CD14-positive monocyte (primary cell): Measurements from ENCODE around the gene GTF3C1. TPM values are rescaled to one million over a fixed set of nuclear protein-coding genes. Genes with fewer than 3 reads are reported as not detected.

Experiments used
- DNase-seq, 3 donors: peaks; one replicate each; pipeline ENCODE4 v3.0.0-alpha.2; 2011 to 2022
- H2AFZ ChIP-seq: 2 replicates; pipeline ENCODE4 v1.6.0; 2012; ENCODE audit warnings: mild to moderate bottlenecking, low read depth, low read length, inconsistent platforms; ENCODE audit not compliant: insufficient read depth, poor library complexity, severe bottlenecking
- H3K27ac ChIP-seq, 2 donors: 1 replicate in 1 of 2; 2 replicates in 1 of 2; pipeline ENCODE4 v1.5.1; 2012 to 2013; ENCODE audit warnings: low read length in 2 of 2, control low read depth in 1 of 2, inconsistent platforms in 1 of 2, low read depth in 1 of 2, mild to moderate bottlenecking in 1 of 2
- H3K27me3 ChIP-seq, 2 donors: one replicate each; pipeline versions ENCODE4 v1.6.0 to v1.6.1; 2011 to 2013; ENCODE audit warnings: low read length in 2 of 2; ENCODE audit not compliant: control insufficient read depth in 2 of 2, insufficient read depth in 2 of 2
- H3K36me3 ChIP-seq, 2 donors: replicated peaks in 1 of 2; 1 replicate in 1 of 2; 2 replicates in 1 of 2; pipeline versions ENCODE4 v1.5.1 to v1.6.1; 2012 to 2013; ENCODE audit warnings: low read length in 2 of 2, control low read depth in 1 of 2, inconsistent platforms in 1 of 2, mild to moderate bottlenecking in 1 of 2; ENCODE audit not compliant: insufficient read depth in 2 of 2, control insufficient read depth in 1 of 2
- H3K4me1 ChIP-seq, 2 donors: 1 replicate in 1 of 2; 2 replicates in 1 of 2; pipeline versions ENCODE4 v1.5.1 to v1.6.1; 2012 to 2013; ENCODE audit warnings: low read length in 2 of 2, control low read depth in 1 of 2, inconsistent platforms in 1 of 2, mild to moderate bottlenecking in 1 of 2, moderate library complexity in 1 of 2; ENCODE audit not compliant: insufficient read depth in 2 of 2, control insufficient read depth in 1 of 2
- H3K4me2 ChIP-seq: replicated peaks from 2 replicates; pipeline ENCODE3; 2012; ENCODE audit warnings: low read length, moderate library complexity, mild to moderate bottlenecking; ENCODE audit not compliant: poor library complexity, severe bottlenecking; ENCODE audit errors: extremely low read depth
- H3K4me3 ChIP-seq, 3 experiments: fragments of 200-600 bp in 1 of 3; sonication (generic) in 1 of 3; replicated peaks in 1 of 3; 1 replicate in 2 of 3; 2 replicates in 1 of 3; pipeline ENCODE4 v1.5.1; 2011 to 2013; ENCODE audit warnings: low read length in 3 of 3, mild to moderate bottlenecking in 3 of 3, control low read depth in 2 of 3, low read depth in 2 of 3, inconsistent platforms in 1 of 3, moderate library complexity in 1 of 3
- H3K79me2 ChIP-seq: 2 replicates; pipeline ENCODE4 v1.6.0; 2012; ENCODE audit warnings: mild to moderate bottlenecking, control low read depth, inconsistent platforms, low read length, moderate library complexity; ENCODE audit not compliant: insufficient read depth
- H3K9ac ChIP-seq: 2 replicates; pipeline ENCODE4 v1.6.0; 2017; ENCODE audit warnings: low read length, mild to moderate bottlenecking; ENCODE audit not compliant: insufficient read depth, poor library complexity, severe bottlenecking
- H3K9me3 ChIP-seq, 2 donors: replicated peaks in 1 of 2; 1 replicate in 1 of 2; 2 replicates in 1 of 2; pipeline versions ENCODE4 v1.5.1 to v1.6.1; 2012 to 2013; ENCODE audit warnings: low read length in 2 of 2, control low read depth in 1 of 2; ENCODE audit not compliant: control insufficient read depth in 1 of 2, insufficient read depth in 1 of 2
- H4K20me1 ChIP-seq: 2 replicates; pipeline ENCODE4 v1.6.0; 2012; ENCODE audit warnings: mild to moderate bottlenecking, low read length, control low read depth, moderate library complexity; ENCODE audit not compliant: insufficient read depth
- H3K27ac Mint-ChIP-seq, 7 donors: one replicate each; pipeline ENCODE4 v1.8.0; 2020; ENCODE audit warnings: mild to moderate bottlenecking in 7 of 7, mixed read lengths in 7 of 7, moderate library complexity in 6 of 7, inconsistent platforms in 2 of 7
- H3K27me3 Mint-ChIP-seq, 3 donors: one replicate each; pipeline ENCODE4 v1.8.0; 2021 to 2022; ENCODE audit warnings: low read depth in 3 of 3, mild to moderate bottlenecking in 3 of 3, mixed read lengths in 3 of 3, moderate library complexity in 3 of 3, inconsistent platforms in 1 of 3
- H3K36me3 Mint-ChIP-seq, 2 donors: one replicate each; pipeline ENCODE4 v1.8.0; 2020; ENCODE audit warnings: mixed read lengths in 2 of 2, inconsistent platforms in 1 of 2, mild to moderate bottlenecking in 1 of 2
- H3K4me1 Mint-ChIP-seq: one replicate; pipeline ENCODE4 v1.8.0; 2020; ENCODE audit warnings: mild to moderate bottlenecking, mixed read lengths
- H3K4me3 Mint-ChIP-seq, 2 donors: one replicate each; pipeline ENCODE4 v1.8.0; 2020; ENCODE audit warnings: mild to moderate bottlenecking in 2 of 2, mixed read lengths in 2 of 2, moderate library complexity in 1 of 2
- H3K9me3 Mint-ChIP-seq, 7 donors: one replicate each; pipeline ENCODE4 v1.8.0; 2020 to 2022; ENCODE audit warnings: mixed read lengths in 7 of 7, mild to moderate bottlenecking in 6 of 7, moderate library complexity in 6 of 7, inconsistent platforms in 2 of 7
- CTCF ChIP-seq: fragments of 200-600 bp; IDR thresholded peaks from one replicate; pipeline ENCODE4 v1.8.0; 2022; ENCODE audit warnings: antibody characterized with exemption, mild to moderate bottlenecking
- WGBS: methylation state at CpG from one replicate; pipeline ENCODE4 v1.1.5; 2013; ENCODE audit warnings: missing lambda C conversion rate; ENCODE audit not compliant: insufficient coverage; 5-methylcytosine and 5-hydroxymethylcytosine counted together
- intact Hi-C, 2 donors: fragments of 100-400 bp; cut with micrococcal nuclease; formaldehyde crosslinking; loops; one replicate each; pipeline versions ENCODE4 v1.15.0 to v1.15.1; 2023
- polyA plus RNA-seq, 3 donors: library from polyadenylated mRNA; depleted of rRNA in 1 of 3; unstranded in 2 of 3; stranded (reverse) in 1 of 3; fragments of 300-500 nt in 2 of 3; fragments of >200 nt in 1 of 3; fragmentation: Illumina TruSeq in 2 of 3; gene quantifications; 1 replicate in 2 of 3; 2 replicates in 1 of 3; pipeline ENCODE4 v1.2.3, GENCODE V29; 2012 to 2021

The GTF3C1 gene
- polyA plus RNA-seq, 3 donors, result 7.0 to 22.0 (median 12.8) TPM

DNA sequence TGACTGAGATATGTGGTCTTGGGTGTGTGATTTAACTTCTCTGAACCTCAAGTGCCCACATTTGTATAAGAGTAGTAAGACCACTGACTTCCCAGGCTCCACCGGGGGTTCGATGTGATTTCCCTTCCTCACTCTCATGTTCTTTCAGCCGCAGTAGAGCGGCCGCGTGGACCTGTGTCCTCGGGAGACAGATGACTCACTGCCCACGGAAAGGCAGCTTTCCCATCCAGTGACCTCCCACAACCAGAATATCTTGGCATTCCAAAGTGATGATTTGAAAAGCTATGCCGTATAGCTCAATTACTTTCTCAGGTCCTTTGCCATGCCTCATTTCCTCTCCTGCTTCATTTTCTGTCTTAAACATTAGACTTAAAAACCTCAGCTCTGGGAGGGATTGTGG, 74.2 kb downstream of the GTF3C1 start:
- no peaks in the 10 kb centered on the region for H3K4me1 ChIP-seq
- H3K4me2 ChIP-seq, result no peak overlapping the region
- Mint-ChIP-seq H3K27me3 (peaks cover 0 to 2% (median 1%) of the 10 kb centered on the region in 3 donors), H3K27ac (no peak overlapping the region), H3K4me1 (no peaks in the 10 kb centered on the region), H3K9me3 (no peaks in the 10 kb centered on the region), H3K36me3 (peaks cover 95 to 98% of the 10 kb centered on the region in 2 donors), H3K4me3 (no peak overlapping the region)
- H2AFZ ChIP-seq, result no peak overlapping the region
- H3K36me3 ChIP-seq, result peaks cover 85 to 99% of the 10 kb centered on the region in 2 donors
- no peaks in the 10 kb centered on the region for H3K79me2 ChIP-seq
- WGBS, result 100% methylated on average over 7 of the region's 9 CpGs
- no peak overlapping the region for H3K27ac ChIP-seq
- H4K20me1 ChIP-seq, result no peaks in the 10 kb centered on the region
- H3K9ac ChIP-seq, result no peak overlapping the region
- H3K27me3 ChIP-seq, result no peaks in the 10 kb centered on the region
- no peak overlapping the region for H3K4me3 ChIP-seq
- no peaks in the 10 kb centered on the region for H3K9me3 ChIP-seq
- intact Hi-C loops, result no loop called here
- no peak for DNase-seq
- TF ChIP-seq CTCF, result no peak

GRCh38 chr16:27474921-27475320, 74.8 kb downstream of the GTF3C1 start:
- WGBS, result 95% methylated on average over 7 of the region's 9 CpGs
- no peaks in the 10 kb centered on the region for H3K4me1 Mint-ChIP-seq
- intact Hi-C loops, result no loop called here
- Histone ChIP-seq H2AFZ (no peak overlapping the region), H3K4me3 (no peak overlapping the region), H3K4me2 (no peak overlapping the region), H3K36me3 (peaks cover 85 to 99% of the 10 kb centered on the region in 2 donors), H3K9ac (no peak overlapping the region), H3K9me3 (no peaks in the 10 kb centered on the region), H3K27ac (no peak overlapping the region), H3K27me3 (no peaks in the 10 kb centered on the region), H4K20me1 (no peaks in the 10 kb centered on the region), H3K79me2 (no peaks in the 10 kb centered on the region), H3K4me1 (no peaks in the 10 kb centered on the region)
- peaks cover 0 to 2% (median 0%) of the 10 kb centered on the region in 7 donors for H3K9me3 Mint-ChIP-seq
- no peak for TF ChIP-seq CTCF
- DNase-seq, result no peak
- H3K27me3 Mint-ChIP-seq, result peaks cover 0 to 1% (median 0%) of the 10 kb centered on the region in 3 donors
- no peak overlapping the region for H3K4me3 Mint-ChIP-seq
- peaks cover 95 to 98% of the 10 kb centered on the region in 2 donors for H3K36me3 Mint-ChIP-seq
- peak overlapping the region in 1 of 7 donors; percentile 56 for H3K27ac Mint-ChIP-seq
